Smooth muscle cell (in vitro differentiated cells): ENCODE data around the gene HDGFL3. TPM values are rescaled to one million over a fixed set of nuclear protein-coding genes. Genes with fewer than 3 reads are reported as not detected.
A peak's percentile ranks its signal among the peaks of the same experiment; 100 is the strongest.

Experiments
- DNase-seq: peaks from one replicate; lab custom pipeline; 2025; ENCODE audit not compliant: unreplicated experiment; lab: John Stamatoyannopoulos, UW
- H2AFZ ChIP-seq: fragments of 200-600 bp; sonication (generic); 2 replicates; pipeline ENCODE4 v1.6.0; 2016; ENCODE audit warnings: antibody characterized with exemption, low read depth, mild to moderate bottlenecking
- H3F3A ChIP-seq: fragments of 200-600 bp; sonication (generic); 2 replicates; pipeline ENCODE4 v1.6.0; 2017; ENCODE audit warnings: antibody characterized with exemption, low read depth
- H3K27ac ChIP-seq: fragments of 200-600 bp; sonication (generic); 2 replicates; pipeline ENCODE4 v1.5.1; 2016; ENCODE audit warnings: low read depth, mild to moderate bottlenecking
- H3K27me3 ChIP-seq: fragments of 200-600 bp; sonication (generic); 2 replicates; pipeline ENCODE4 v1.6.1; 2016; ENCODE audit warnings: low read depth, mild to moderate bottlenecking
- H3K36me3 ChIP-seq: fragments of 200-600 bp; sonication (generic); 2 replicates; pipeline ENCODE4 v1.5.1; 2016; ENCODE audit warnings: low read depth
- H3K4me1 ChIP-seq: fragments of 200-600 bp; sonication (generic); 2 replicates; pipeline ENCODE4 v1.5.1; 2016; ENCODE audit warnings: low read depth
- H3K4me2 ChIP-seq: fragments of 200-600 bp; sonication (generic); 2 replicates; pipeline ENCODE4 v1.6.0; 2016; ENCODE audit warnings: mild to moderate bottlenecking
- H3K4me3 ChIP-seq: fragments of 200-600 bp; sonication (generic); 2 replicates; pipeline ENCODE4 v1.5.1; 2016; ENCODE audit warnings: mild to moderate bottlenecking
- H3K79me2 ChIP-seq: fragments of 200-600 bp; sonication (generic); 2 replicates; pipeline ENCODE4 v1.6.0; 2016; ENCODE audit warnings: low read depth, mild to moderate bottlenecking
- H3K9ac ChIP-seq: fragments of 200-600 bp; sonication (generic); 2 replicates; pipeline ENCODE4 v1.6.0; 2016; ENCODE audit warnings: low read depth
- H3K9me3 ChIP-seq: fragments of 200-600 bp; sonication (generic); replicated peaks from 2 replicates; pipeline ENCODE4 v1.5.1; 2016; ENCODE audit warnings: low read depth
- H4K20me1 ChIP-seq: fragments of 200-600 bp; sonication (generic); 2 replicates; pipeline ENCODE4 v1.6.0; 2016; ENCODE audit warnings: low read depth
- CTCF ChIP-seq: fragments of 200-600 bp; sonication (generic); IDR thresholded peaks from 2 replicates; pipeline ENCODE4 v1.5.1; 2017; ENCODE audit warnings: borderline replicate concordance, mild to moderate bottlenecking, antibody characterized with exemption; ENCODE audit not compliant: insufficient read depth, poor library complexity, severe bottlenecking
- WGBS: methylation state at CpG from one replicate; pipeline ENCODE4 v1.1.7; 2016; ENCODE audit warnings: low lambda C conversion rate; 5-methylcytosine and 5-hydroxymethylcytosine counted together
- polyA plus RNA-seq: library from polyadenylated mRNA; unstranded; fragments of >200 nt; fragmentation: Nextera tagmentation; extraction: Ambion mirVana; gene quantifications from 2 replicates; pipeline ENCODE4 v1.2.1, GENCODE V29; 2016
- total RNA-seq: library from RNA; depleted of rRNA; stranded (reverse); fragments of >200 nt; gene quantifications from 2 replicates; pipeline ENCODE4 v1.2.3, GENCODE V29; 2014

Gene HDGFL3
- total and polyA plus RNA-seq, 2 experiments from 2014 or later = 36.2 to 62.5 TPM

- Histone ChIP-seq H3K4me2 (peak overlapping the region; percentile 6), H3K27me3 (no peaks in the 10 kb centered on the region), H3K27ac (peak overlapping the region; percentile 44), H2AFZ (no peak overlapping the region), H3K9me3 (peaks cover 6% of the 10 kb centered on the region), H3K4me1 (no peaks in the 10 kb centered on the region), H3F3A (no peaks in the 10 kb centered on the region), H3K4me3 (no peak overlapping the region), H4K20me1 (peaks cover 31% of the 10 kb centered on the region), H3K9ac (no peak overlapping the region), H3K79me2 (peaks cover 47% of the 10 kb centered on the region), H3K36me3 (no peaks in the 10 kb centered on the region)
- no peak for DNase-seq
- 79% methylated on average over 1 of the region's 1 CpG for WGBS
- TF ChIP-seq CTCF = no peak
These were observed 43.4 kb downstream of the HDGFL3 start for GRCh38 chr15:83164111-83164770.

GRCh38 chr15:83163032-83163431 lies 44.6 kb downstream of the HDGFL3 start:
- no peak overlapping the region for H3K9ac ChIP-seq
- H3K4me3 ChIP-seq = no peak overlapping the region
- no peak overlapping the region for H3K4me2 ChIP-seq
- DNase-seq = no peak
- peaks cover 27% of the 10 kb centered on the region for H4K20me1 ChIP-seq
- H2AFZ ChIP-seq = no peak overlapping the region
- peaks cover 6% of the 10 kb centered on the region for H3K9me3 ChIP-seq
- 88% methylated on average over 4 of the region's 4 CpGs for WGBS
- no peaks in the 10 kb centered on the region for H3K36me3 ChIP-seq
- peaks cover 34% of the 10 kb centered on the region for H3K79me2 ChIP-seq
- H3K27ac ChIP-seq = no peak overlapping the region
- H3F3A ChIP-seq = no peaks in the 10 kb centered on the region
- H3K27me3 ChIP-seq = no peaks in the 10 kb centered on the region
- H3K4me1 ChIP-seq = no peaks in the 10 kb centered on the region
- TF ChIP-seq CTCF = no peak

- H3K27me3 ChIP-seq = no peaks in the 10 kb centered on the region
- H3F3A ChIP-seq = no peaks in the 10 kb centered on the region
- H2AFZ ChIP-seq = no peak overlapping the region
- no peak for TF ChIP-seq CTCF
- H3K79me2 ChIP-seq = peaks cover 12% of the 10 kb centered on the region
- peaks cover 4% of the 10 kb centered on the region for H3K36me3 ChIP-seq
- H3K4me2 ChIP-seq = no peak overlapping the region
- DNase-seq = no peak
- peaks cover 21% of the 10 kb centered on the region for H4K20me1 ChIP-seq
- H3K4me1 ChIP-seq = no peaks in the 10 kb centered on the region
- H3K9ac ChIP-seq = no peak overlapping the region
- H3K4me3 ChIP-seq = no peak overlapping the region
- no peak overlapping the region for H3K27ac ChIP-seq
- WGBS = 98% methylated on average over 3 of the region's 3 CpGs
- peaks cover under 1% of the 10 kb centered on the region for H3K9me3 ChIP-seq
These were observed 46.9 kb downstream of the HDGFL3 start for GRCh38 chr15:83160741-83161140.

GRCh38 chr15:83158393-83158792 lies 49.2 kb downstream of the HDGFL3 start:
- H3K9me3 ChIP-seq = no peaks in the 10 kb centered on the region
- H4K20me1 ChIP-seq = peaks cover 5% of the 10 kb centered on the region
- peaks cover 4% of the 10 kb centered on the region for H3K36me3 ChIP-seq
- no peaks in the 10 kb centered on the region for H3F3A ChIP-seq
- no peaks in the 10 kb centered on the region for H3K27me3 ChIP-seq
- no peak for DNase-seq
- 86% methylated on average over 1 of the region's 1 CpG for WGBS
- peaks cover 5% of the 10 kb centered on the region for H3K79me2 ChIP-seq
- H3K4me3 ChIP-seq = no peak overlapping the region
- no peaks in the 10 kb centered on the region for H3K4me1 ChIP-seq
- no peak overlapping the region for H2AFZ ChIP-seq
- TF ChIP-seq CTCF = no peak
- H3K9ac ChIP-seq = no peak overlapping the region
- no peak overlapping the region for H3K27ac ChIP-seq
- H3K4me2 ChIP-seq = no peak overlapping the region
